NCI-H1105 (cell line): ENCODE data around the gene GTF3A.

Experiments
- DNase-seq: peaks from one replicate; lab custom pipeline; 2025; lab: John Stamatoyannopoulos, UW

Gene GTF3A

GRCh38 chr13:27449081-27449603 lies 24.7 kb downstream of the GTF3A start:
- no peak for DNase-seq

- DNase-seq = peak; percentile 91
These were observed 25.8 kb downstream of the GTF3A start, which contains the start of gene MTIF3 for GRCh38 chr13:27449936-27450828. Gene MTIF3 (minus strand): TSS chr13:27450564. CDS start chr13:27440448, 10,116 bp downstream.

GRCh38 chr13:27450921-27451471 lies 26.6 kb downstream of the GTF3A start:
- peak; percentile 31 for DNase-seq

- DNase-seq = no peak
These were observed 31.0 kb downstream of the GTF3A start for GRCh38 chr13:27455331-27455855.

- no peak for DNase-seq
These were observed 37.6 kb downstream of the GTF3A start for GRCh38 chr13:27461940-27462584.

- DNase-seq = no peak
These were observed 39.1 kb downstream of the GTF3A start for GRCh38 chr13:27463500-27463899.

GRCh38 chr13:27465611-27466010 lies 41.2 kb downstream of the GTF3A start:
- no peak for DNase-seq

GRCh38 chr13:27466513-27466912 lies 42.1 kb downstream of the GTF3A start:
- DNase-seq = no peak

GRCh38 chr13:27470075-27470820 lies 45.8 kb downstream of the GTF3A start:
- no peak for DNase-seq

- DNase-seq = no peak
These were observed 48.0 kb downstream of the GTF3A start for GRCh38 chr13:27472441-27472840.

GRCh38 chr13:27472941-27473340 lies 48.5 kb downstream of the GTF3A start:
- no peak for DNase-seq

GRCh38 chr13:27474751-27475268 lies 50.4 kb downstream of the GTF3A start:
- no peak for DNase-seq

GRCh38 chr13:27476943-27477703 lies 52.7 kb downstream of the GTF3A start:
- DNase-seq = no peak

GRCh38 chr13:27481766-27482165 lies 57.3 kb downstream of the GTF3A start:
- peak; percentile 13 for DNase-seq

- no peak for DNase-seq
These were observed 58.6 kb downstream of the GTF3A start for GRCh38 chr13:27482983-27483382.

GRCh38 chr13:27483421-27483820 lies 59.0 kb downstream of the GTF3A start:
- no peak for DNase-seq
